HCT116 (cell line): ENCODE measurements around the gene AUTS2. TPM values are rescaled to one million over a fixed set of nuclear protein-coding genes. Genes with fewer than 3 reads are reported as not detected.

Experiments used
- ATAC-seq: fragments of 200-7000 bp; cut with Tn5 transposase; 2 replicates; pipeline ENCODE4 v1.9.1; 2020; ENCODE audit warnings: mild to moderate bottlenecking, moderate library complexity
- BruUV-seq: library from RNA; stranded (reverse); fragments of 400-500 nt; replicated peaks from 2 replicates; lab custom pipeline; 2021; lab: Mats Ljungman, UMichigan
- CTCF ChIA-PET: fragments of 300-600 bp; sonication (Branson Sonifier 250); formaldehyde crosslinking; loops from one replicate; lab custom pipeline; 2021; ENCODE audit warnings: antibody characterized with exemption; lab: Charles Lee
- POLR2A ChIA-PET: fragments of 300-600, 350-600 bp; sonication (Branson Sonifier 250); formaldehyde crosslinking; loops from one replicate; lab custom pipeline; 2021; ENCODE audit warnings: antibody characterized with exemption; lab: Charles Lee
- RAD21 ChIA-PET, 2 experiments: fragments of 300-600 bp; sonication (Branson Sonifier 250); formaldehyde crosslinking; loops; one replicate each; lab custom pipeline; 2023; ENCODE audit warnings: low total read pairs in 2 of 2; ENCODE audit not compliant: uncharacterized antibody in 2 of 2, unreplicated experiment in 2 of 2, low non-redundant PET in 1 of 2; lab: Charles Lee
- DNase-seq: peaks from one replicate; pipeline ENCODE4 v3.0.0-alpha.2; 2010; ENCODE audit warnings: low read depth, low spot score
- H2AFZ ChIP-seq: fragments of 200-600 bp; shearing (Covaris generic), sonication (generic); 2 replicates; pipeline ENCODE4 v1.6.1; 2017; ENCODE audit warnings: low read depth, mixed run types, mixed read lengths, antibody characterized with exemption, low read length; ENCODE audit not compliant: poor library complexity, severe bottlenecking
- H3K27ac ChIP-seq: 2 replicates; pipeline ENCODE4 v1.5.1; 2012; ENCODE audit warnings: low read depth, low read length
- H3K27me3 ChIP-seq: fragments of 200-600 bp; sonication (generic); 2 replicates; pipeline ENCODE4 v1.6.1; 2016; ENCODE audit warnings: mixed run types, low read length, mixed read lengths; ENCODE audit not compliant: insufficient read depth
- H3K36me3 ChIP-seq, 2 experiments: fragments of 200-500 bp in 1 of 2; fragments of 200-600 bp in 1 of 2; sonication (Bioruptor generic) in 1 of 2; sonication (generic) in 1 of 2; 2 replicates each; pipeline versions ENCODE4 v1.5.1 to v1.6.1; 2014 to 2016; ENCODE audit warnings: low read length in 2 of 2, inconsistent platforms in 1 of 2, mixed read lengths in 1 of 2, mixed run types in 1 of 2; ENCODE audit not compliant: insufficient read depth in 2 of 2, control insufficient read depth in 1 of 2
- H3K4me1 ChIP-seq, 2 experiments: fragments of 200-600 bp in 1 of 2; sonication (generic) in 1 of 2; 2 replicates each; pipeline versions ENCODE4 v1.5.1 to v1.6.1; 2012 to 2017; ENCODE audit warnings: low read length in 2 of 2, inconsistent platforms in 1 of 2, mild to moderate bottlenecking in 1 of 2, mixed read lengths in 1 of 2, mixed run types in 1 of 2, moderate library complexity in 1 of 2; ENCODE audit not compliant: insufficient read depth in 2 of 2, control insufficient read depth in 1 of 2
- H3K4me2 ChIP-seq: fragments of 200-600 bp; sonication (generic); 2 replicates; pipeline ENCODE4 v1.6.1; 2017; ENCODE audit warnings: mixed run types, low read length, mixed read lengths
- H3K4me3 ChIP-seq, 2 experiments: fragments of 200-600 bp in 1 of 2; sonication (generic) in 1 of 2; replicated peaks in 1 of 2; 2 replicates each; pipeline ENCODE4 v1.5.1; 2011 to 2016; ENCODE audit warnings: low read length in 2 of 2, control low read depth in 1 of 2, low read depth in 1 of 2, mild to moderate bottlenecking in 1 of 2, mixed read lengths in 1 of 2, mixed run types in 1 of 2
- H3K79me2 ChIP-seq: fragments of 200-600 bp; sonication (generic); 2 replicates; pipeline ENCODE4 v1.6.1; 2017; ENCODE audit warnings: mild to moderate bottlenecking, mixed run types, low read length, moderate library complexity, mixed read lengths; ENCODE audit not compliant: insufficient read depth
- H3K9ac ChIP-seq: fragments of 200-600 bp; sonication (generic); 2 replicates; pipeline ENCODE4 v1.6.1; 2016; ENCODE audit warnings: low read length, mixed read lengths
- H3K9me2 ChIP-seq: fragments of 200-600 bp; sonication (generic), shearing (Covaris generic); 2 replicates; pipeline ENCODE4 v1.6.1; 2017; ENCODE audit warnings: mixed run types, mild to moderate bottlenecking, moderate library complexity; ENCODE audit not compliant: insufficient read depth
- H3K9me3 ChIP-seq, 2 experiments: fragments of 200-500 bp in 1 of 2; fragments of 200-600 bp in 1 of 2; sonication (Bioruptor generic) in 1 of 2; sonication (generic) in 1 of 2; 2 replicates each; pipeline ENCODE4 v1.6.1; 2014 to 2017; ENCODE audit warnings: low read length in 2 of 2, mixed read lengths in 2 of 2, inconsistent platforms in 1 of 2, low read depth in 1 of 2, mild to moderate bottlenecking in 1 of 2, mixed run types in 1 of 2, moderate library complexity in 1 of 2; ENCODE audit not compliant: control insufficient read depth in 1 of 2, insufficient read depth in 1 of 2
- H4K20me1 ChIP-seq: fragments of 200-600 bp; sonication (generic), shearing (Covaris generic); 2 replicates; pipeline ENCODE4 v1.6.1; 2017; ENCODE audit warnings: mixed run types, mild to moderate bottlenecking, moderate library complexity; ENCODE audit not compliant: insufficient read depth
- CBX3 ChIP-seq: IDR thresholded peaks from 2 replicates; pipeline ENCODE4 v1.6.1; 2012; ENCODE audit warnings: low read depth
- CEBPB ChIP-seq: IDR thresholded peaks from 2 replicates; pipeline ENCODE4 v1.6.1; 2012; ENCODE audit warnings: low read depth
- CTCF ChIP-seq, 3 experiments: fragments of 200-600 bp in 1 of 3; sonication (generic) in 1 of 3; IDR thresholded peaks in 2 of 3; conservative IDR thresholded peaks in 1 of 3; 2 replicates each; pipeline ENCODE4 v1.5.1; 2012 to 2017; ENCODE audit warnings: low read depth in 2 of 3, low read length in 2 of 3, antibody characterized with exemption in 1 of 3, borderline replicate concordance in 1 of 3, control low read depth in 1 of 3, mild to moderate bottlenecking in 1 of 3, mixed read lengths in 1 of 3, mixed run types in 1 of 3, moderate library complexity in 1 of 3; ENCODE audit not compliant: insufficient read depth in 1 of 3
- EZH2phosphoT487 ChIP-seq: fragments of 200-600 bp; IDR thresholded peaks from 2 replicates; pipeline ENCODE4 v1.6.1; 2018; ENCODE audit warnings: antibody characterized with exemption, borderline replicate concordance
- FOSL1 ChIP-seq: IDR thresholded peaks from 2 replicates; pipeline ENCODE4 v1.6.1; 2012; ENCODE audit warnings: low read depth
- POLR2AphosphoS5 ChIP-seq: IDR thresholded peaks from 2 replicates; pipeline ENCODE4 v1.6.1; 2011; ENCODE audit warnings: mild to moderate bottlenecking, low read depth, low read length, moderate library complexity
- RAD21 ChIP-seq: IDR thresholded peaks from 2 replicates; pipeline ENCODE4 v1.6.1; 2012; ENCODE audit warnings: low read depth, mild to moderate bottlenecking
- SRF ChIP-seq: IDR thresholded peaks from 2 replicates; pipeline ENCODE4 v1.6.1; 2012; ENCODE audit warnings: low read depth
- TCF7L2 ChIP-seq: IDR thresholded peaks from 2 replicates; pipeline ENCODE4 v1.7.0; 2011; ENCODE audit warnings: borderline replicate concordance, inconsistent platforms; ENCODE audit not compliant: insufficient read depth, insufficient read length; ENCODE audit errors: extremely low read depth
- YY1 ChIP-seq: IDR thresholded peaks from 2 replicates; pipeline ENCODE4 v1.6.1; 2011; ENCODE audit warnings: low read length, low read depth, moderate library complexity, mild to moderate bottlenecking; ENCODE audit not compliant: insufficient replicate concordance; ENCODE audit errors: extremely low read depth
- ZBTB33 ChIP-seq: IDR thresholded peaks from 2 replicates; pipeline ENCODE4 v1.6.1; 2011; ENCODE audit warnings: mild to moderate bottlenecking, low read length, moderate library complexity; ENCODE audit not compliant: insufficient replicate concordance; ENCODE audit errors: extremely low read depth
- ZFX ChIP-seq: fragments of 450-650 bp; IDR thresholded peaks from 2 replicates; pipeline ENCODE4 v1.6.1; 2017
- ZNF274 ChIP-seq: fragments of 200-500 bp; sonication (Bioruptor generic); IDR thresholded peaks from 2 replicates; pipeline ENCODE4 v1.6.1; 2014; ENCODE audit warnings: mild to moderate bottlenecking, low read depth, low read length, inconsistent platforms
- intact Hi-C: fragments of 100-400 bp; cut with micrococcal nuclease; formaldehyde crosslinking; loops from 2 replicates; pipeline ENCODE4 v1.10.0; 2022
- total RNA-seq: library from RNA; stranded (reverse); gene quantifications from one replicate; pipeline ENCODE4 v1.2.1, GENCODE V29; 2021; ENCODE audit not compliant: unreplicated experiment
- TF ChIP-seq, protein P1 (sequence below): IDR thresholded peaks from 2 replicates; pipeline ENCODE4 v1.6.1; 2012
- TF ChIP-seq, protein P2 (sequence below): IDR thresholded peaks from 2 replicates; pipeline ENCODE4 v1.6.1; 2012; ENCODE audit warnings: low read depth
- TF ChIP-seq, protein P3 (sequence below): IDR thresholded peaks from 2 replicates; pipeline ENCODE4 v1.6.1; 2012

The AUTS2 gene
- total RNA-seq, 1 experiment from 2014 or later, result 0.93 TPM

DNA sequence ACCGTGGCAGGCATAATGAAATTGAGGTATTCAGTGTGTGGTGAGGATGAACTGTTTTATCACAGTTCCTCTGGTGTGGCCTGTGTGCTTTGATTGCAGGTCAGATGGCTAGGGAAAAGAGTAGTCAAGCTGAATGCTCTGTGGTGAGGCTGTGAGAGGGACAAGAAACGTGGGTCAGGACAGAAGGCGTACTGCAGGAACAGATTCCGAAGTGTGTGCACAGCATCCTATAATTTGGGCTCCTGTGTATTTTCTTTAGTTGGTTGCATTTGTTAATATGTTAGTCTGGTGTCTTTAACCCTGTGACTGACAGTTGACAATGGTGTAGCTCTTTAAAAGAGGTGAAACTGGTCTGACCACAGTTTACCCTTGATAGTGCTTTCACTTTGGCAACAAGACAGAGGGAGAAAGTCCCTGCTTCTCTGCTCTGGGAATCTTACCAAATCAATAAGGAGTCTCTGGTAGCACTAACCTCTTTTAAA is 76.5 kb downstream of the AUTS2 start:
- Histone ChIP-seq H3K4me3 (no peak overlapping the region), H3K4me2 (no peak overlapping the region), H3K9me2 (no peaks in the 10 kb centered on the region), H3K9me3 (peaks cover 12 to 30% of the 10 kb centered on the region in 2 experiments; a peak in 3 of 4 replicates), H3K4me1 (no peaks in the 10 kb centered on the region), H3K79me2 (no peaks in the 10 kb centered on the region), H2AFZ (no peak overlapping the region), H3K9ac (no peak overlapping the region), H3K27ac (no peak overlapping the region), H3K36me3 (no peaks in the 10 kb centered on the region), H4K20me1 (no peaks in the 10 kb centered on the region), H3K27me3 (no peaks in the 10 kb centered on the region)
- ChIA-PET RAD21 (no interaction called here), POLR2A (no interaction called here), CTCF (no interaction called here)
- ATAC-seq, result no peak
- intact Hi-C loops, result no loop called here
- TF ChIP-seq CEBPB, result no peak
- TF ChIP-seq ZNF274, result no peak
- TF ChIP-seq TCF7L2, result no peak
- no peak for TF ChIP-seq SRF
- TF ChIP-seq POLR2AphosphoS5, result no peak
- TF ChIP-seq RAD21, result no peak
- no peak for TF ChIP-seq YY1
- TF ChIP-seq FOSL1, result no peak
- TF ChIP-seq, protein P1, sequence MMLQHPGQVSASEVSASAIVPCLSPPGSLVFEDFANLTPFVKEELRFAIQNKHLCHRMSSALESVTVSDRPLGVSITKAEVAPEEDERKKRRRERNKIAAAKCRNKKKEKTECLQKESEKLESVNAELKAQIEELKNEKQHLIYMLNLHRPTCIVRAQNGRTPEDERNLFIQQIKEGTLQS, result no peak
- no peak for TF ChIP-seq ZFX
- TF ChIP-seq ZBTB33, result no peak
- TF ChIP-seq EZH2phosphoT487, result no peak
- TF ChIP-seq CTCF (IDR thresholded peaks at IDR 0.05 in 2 of 3, conservative IDR thresholded peaks at IDR 0.05 in 1 of 3; ENCODE audit: borderline replicate concordance in 1 of 3, insufficient read depth in 1 of 3, low read depth in 2 of 3, low read length in 2 of 3), result no peak
- TF ChIP-seq, protein P2, sequence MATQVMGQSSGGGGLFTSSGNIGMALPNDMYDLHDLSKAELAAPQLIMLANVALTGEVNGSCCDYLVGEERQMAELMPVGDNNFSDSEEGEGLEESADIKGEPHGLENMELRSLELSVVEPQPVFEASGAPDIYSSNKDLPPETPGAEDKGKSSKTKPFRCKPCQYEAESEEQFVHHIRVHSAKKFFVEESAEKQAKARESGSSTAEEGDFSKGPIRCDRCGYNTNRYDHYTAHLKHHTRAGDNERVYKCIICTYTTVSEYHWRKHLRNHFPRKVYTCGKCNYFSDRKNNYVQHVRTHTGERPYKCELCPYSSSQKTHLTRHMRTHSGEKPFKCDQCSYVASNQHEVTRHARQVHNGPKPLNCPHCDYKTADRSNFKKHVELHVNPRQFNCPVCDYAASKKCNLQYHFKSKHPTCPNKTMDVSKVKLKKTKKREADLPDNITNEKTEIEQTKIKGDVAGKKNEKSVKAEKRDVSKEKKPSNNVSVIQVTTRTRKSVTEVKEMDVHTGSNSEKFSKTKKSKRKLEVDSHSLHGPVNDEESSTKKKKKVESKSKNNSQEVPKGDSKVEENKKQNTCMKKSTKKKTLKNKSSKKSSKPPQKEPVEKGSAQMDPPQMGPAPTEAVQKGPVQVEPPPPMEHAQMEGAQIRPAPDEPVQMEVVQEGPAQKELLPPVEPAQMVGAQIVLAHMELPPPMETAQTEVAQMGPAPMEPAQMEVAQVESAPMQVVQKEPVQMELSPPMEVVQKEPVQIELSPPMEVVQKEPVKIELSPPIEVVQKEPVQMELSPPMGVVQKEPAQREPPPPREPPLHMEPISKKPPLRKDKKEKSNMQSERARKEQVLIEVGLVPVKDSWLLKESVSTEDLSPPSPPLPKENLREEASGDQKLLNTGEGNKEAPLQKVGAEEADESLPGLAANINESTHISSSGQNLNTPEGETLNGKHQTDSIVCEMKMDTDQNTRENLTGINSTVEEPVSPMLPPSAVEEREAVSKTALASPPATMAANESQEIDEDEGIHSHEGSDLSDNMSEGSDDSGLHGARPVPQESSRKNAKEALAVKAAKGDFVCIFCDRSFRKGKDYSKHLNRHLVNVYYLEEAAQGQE, result no peak
- no peak for TF ChIP-seq CBX3
- TF ChIP-seq, protein P3, sequence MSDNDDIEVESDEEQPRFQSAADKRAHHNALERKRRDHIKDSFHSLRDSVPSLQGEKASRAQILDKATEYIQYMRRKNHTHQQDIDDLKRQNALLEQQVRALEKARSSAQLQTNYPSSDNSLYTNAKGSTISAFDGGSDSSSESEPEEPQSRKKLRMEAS, result no peak
- BruUV-seq, result no TSS peak
- DNase-seq, result no peak
